NOMO-1 treated with dmso at 0.1 percent for 144 hours (cell line): ENCODE measurements around the gene TRMT2B.
"Not testable (repeated sequence)": the region's sequence is repeated elsewhere in the genome, so short reads cannot be mapped to it uniquely, and the experiment has no call there.

ENCODE experiments used
- DNase-seq: peaks from one replicate; lab custom pipeline; 2025; ENCODE audit not compliant: unreplicated experiment; lab: John Stamatoyannopoulos, UW

Gene TRMT2B, protein sequence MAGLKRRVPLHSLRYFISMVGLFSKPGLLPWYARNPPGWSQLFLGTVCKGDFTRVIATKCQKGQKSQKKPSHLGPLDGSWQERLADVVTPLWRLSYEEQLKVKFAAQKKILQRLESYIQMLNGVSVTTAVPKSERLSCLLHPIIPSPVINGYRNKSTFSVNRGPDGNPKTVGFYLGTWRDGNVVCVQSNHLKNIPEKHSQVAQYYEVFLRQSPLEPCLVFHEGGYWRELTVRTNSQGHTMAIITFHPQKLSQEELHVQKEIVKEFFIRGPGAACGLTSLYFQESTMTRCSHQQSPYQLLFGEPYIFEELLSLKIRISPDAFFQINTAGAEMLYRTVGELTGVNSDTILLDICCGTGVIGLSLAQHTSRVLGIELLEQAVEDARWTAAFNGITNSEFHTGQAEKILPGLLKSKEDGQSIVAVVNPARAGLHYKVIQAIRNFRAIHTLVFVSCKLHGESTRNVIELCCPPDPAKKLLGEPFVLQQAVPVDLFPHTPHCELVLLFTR

DNA sequence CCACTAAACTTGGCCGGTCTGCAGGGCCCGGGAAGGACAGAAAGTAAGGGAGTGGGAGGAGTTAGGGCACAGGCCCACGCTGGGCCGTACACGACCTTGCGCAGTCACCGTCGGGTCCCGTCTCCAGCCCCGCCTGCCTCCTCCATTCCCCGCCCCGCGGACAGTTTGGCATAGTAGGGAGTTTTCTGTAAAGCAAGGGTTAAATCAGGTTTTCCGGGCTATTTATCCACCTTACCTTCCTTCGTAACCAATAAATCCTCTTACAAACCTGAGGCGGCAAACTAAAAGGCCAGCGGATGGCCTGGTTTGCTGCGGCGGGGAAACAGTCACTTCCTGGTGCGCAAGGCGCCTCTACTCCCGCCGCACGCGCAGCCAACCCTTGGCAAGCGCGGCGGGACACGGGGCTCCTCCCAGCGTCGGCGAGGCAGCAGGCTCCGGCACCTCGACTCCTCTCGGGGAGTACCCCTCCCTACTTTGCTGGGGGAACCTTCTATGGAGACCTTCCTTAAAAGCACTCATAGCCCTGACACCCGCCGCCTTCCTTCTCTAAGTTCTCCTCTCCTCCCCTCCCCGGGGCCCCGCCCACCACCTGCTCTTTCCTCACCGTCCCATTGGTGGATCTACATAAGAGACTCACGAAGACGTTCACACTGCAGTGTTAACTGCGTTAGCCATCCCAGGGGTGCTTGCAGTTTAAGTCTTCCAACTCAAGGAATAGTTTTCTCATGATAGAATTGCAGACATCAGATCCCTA lies at the start of gene TRMT2B:
TSS of gene TRMT2B (minus strand) at position 563 of the 754 bp plus-strand sequence. CDS start 9,822 bp downstream, outside the sequence.
- peak; percentile 72 for DNase-seq

DNA sequence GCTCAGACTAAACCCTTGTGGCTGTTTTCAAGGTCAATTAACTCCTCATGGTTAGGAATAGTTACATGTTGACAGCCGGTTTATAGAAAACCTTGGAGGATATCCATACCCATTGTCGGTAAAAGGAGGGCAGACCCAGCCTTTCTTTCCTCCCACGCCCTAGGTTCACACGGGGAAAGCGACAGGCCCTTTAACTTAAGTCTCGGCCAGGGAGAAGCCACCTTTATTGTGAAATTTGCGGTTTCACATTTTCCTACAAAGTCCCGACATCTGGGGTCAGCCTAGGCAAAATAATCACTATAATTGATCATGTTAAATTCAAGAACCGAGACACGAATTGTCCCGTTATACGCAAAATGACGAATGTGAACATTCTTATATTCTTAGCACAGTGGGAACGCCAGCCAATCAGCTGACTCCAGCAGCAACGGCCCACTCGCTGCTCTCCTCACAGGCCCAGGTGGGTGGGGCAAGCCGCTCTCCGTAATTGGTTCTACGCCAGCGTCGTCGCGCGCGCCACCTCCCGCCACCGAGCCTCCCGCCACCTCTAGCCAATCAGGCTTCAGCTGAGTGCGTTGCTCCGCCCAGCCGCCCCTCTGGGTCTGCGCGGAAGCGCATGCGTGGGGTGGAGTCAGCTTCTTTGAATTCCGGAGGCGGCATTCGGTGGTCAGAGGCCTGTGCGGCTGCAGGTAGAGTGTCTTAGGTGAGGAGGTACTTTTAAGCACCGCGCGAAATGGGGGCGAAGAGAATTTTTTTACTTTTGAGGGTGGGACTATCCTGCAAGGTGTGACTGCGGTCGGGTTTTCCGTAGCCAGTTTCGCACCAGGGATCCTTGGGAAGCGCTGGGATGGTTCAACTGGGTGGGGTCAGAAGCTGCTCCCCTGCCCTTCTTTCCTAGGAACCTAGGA lies 45.9 kb upstream of the TRMT2B start, which contains the start of gene CENPI:
TSS of gene CENPI (plus strand) at position 659 of the 908 bp plus-strand sequence. CDS start 2,867 bp downstream, outside the sequence.
- DNase-seq: peak; percentile 91

DNA sequence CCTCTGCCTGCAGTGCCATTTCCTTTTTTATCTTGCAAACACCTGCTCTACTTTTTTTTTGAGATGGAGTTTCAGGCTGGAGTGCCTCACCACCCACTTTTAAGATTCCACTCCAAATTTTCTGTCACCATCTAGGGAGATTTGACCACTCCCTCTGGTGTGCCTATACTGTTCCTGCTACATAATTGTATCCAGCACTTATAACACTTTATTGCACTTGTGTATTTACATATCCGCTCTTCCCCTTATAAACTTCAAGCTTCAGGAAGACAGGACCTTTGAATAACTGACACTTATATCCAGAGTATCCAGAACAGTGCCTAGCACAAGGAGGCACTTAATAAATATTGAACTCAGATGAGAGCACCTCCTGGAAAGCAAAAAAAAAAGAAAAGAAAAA lies 39.9 kb upstream of the TRMT2B start:
- no peak for DNase-seq

- DNase-seq: no peak
These were observed 29.3 kb upstream of the TRMT2B start for GRCh38 chrX:101081231-101081630.

DNA sequence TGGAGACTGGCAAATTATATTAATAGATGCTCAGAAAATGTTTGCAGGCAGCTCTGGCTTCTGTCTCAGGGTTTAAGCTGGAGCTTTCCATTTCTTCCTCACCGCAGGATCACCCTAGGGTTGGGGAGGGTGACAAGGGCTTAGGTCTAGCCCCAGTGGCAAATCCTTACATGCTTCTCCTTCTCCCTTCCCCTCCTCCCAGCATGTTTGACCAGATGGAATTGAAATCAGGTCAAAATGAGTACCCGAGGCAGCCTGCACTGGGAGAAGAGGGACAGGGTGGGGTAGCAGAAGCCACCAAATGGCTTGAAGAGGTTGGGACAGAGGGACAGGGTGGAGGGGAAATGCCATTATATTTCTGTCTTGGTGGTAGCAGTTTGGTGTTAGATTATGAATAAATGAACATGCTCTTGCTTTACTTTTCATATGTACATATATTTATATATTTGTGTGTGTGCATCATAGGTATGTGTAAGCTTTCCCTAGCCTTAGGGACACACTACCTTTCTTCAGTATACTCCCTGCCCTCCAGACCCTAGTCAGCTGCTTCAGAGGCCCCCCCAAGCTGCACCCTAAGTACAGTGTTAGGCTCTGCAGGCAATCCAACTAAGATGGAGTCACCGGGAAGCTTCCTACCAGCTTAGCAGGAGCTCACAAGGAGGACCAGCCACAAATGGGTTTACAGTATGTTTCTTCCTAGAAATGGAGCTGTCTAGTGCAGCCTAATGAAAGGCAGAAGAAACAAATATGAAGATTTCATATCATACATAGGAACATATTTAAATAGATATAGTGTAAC lies 28.6 kb upstream of the TRMT2B start:
- DNase-seq: no peak

DNA sequence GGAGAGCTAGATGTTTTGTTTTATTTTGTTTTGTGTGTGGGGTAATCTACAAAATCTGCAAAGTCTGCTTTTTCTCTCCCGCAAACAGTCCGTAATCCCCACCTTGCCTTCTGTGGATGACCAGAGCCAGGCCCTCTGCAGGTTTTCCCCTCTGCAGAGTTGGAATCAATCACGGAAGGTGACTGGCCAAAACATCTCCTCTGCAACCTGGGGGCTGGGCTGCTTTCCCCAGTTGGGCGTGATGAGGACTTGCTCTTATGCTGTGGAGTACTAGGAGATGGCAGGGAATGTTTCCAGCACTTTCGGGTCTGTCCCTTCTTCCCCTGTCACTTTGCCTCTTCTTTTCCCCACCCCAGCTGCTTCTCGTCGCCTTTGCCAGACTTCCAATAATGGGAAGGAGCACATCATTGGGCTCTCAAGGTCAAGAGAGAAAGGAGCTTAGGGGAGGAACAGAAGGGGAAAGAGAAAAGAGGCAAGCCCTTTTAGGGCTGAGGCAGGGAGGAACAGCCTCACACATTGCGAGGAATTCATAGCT lies 27.9 kb upstream of the TRMT2B start:
- no peak for DNase-seq

DNA sequence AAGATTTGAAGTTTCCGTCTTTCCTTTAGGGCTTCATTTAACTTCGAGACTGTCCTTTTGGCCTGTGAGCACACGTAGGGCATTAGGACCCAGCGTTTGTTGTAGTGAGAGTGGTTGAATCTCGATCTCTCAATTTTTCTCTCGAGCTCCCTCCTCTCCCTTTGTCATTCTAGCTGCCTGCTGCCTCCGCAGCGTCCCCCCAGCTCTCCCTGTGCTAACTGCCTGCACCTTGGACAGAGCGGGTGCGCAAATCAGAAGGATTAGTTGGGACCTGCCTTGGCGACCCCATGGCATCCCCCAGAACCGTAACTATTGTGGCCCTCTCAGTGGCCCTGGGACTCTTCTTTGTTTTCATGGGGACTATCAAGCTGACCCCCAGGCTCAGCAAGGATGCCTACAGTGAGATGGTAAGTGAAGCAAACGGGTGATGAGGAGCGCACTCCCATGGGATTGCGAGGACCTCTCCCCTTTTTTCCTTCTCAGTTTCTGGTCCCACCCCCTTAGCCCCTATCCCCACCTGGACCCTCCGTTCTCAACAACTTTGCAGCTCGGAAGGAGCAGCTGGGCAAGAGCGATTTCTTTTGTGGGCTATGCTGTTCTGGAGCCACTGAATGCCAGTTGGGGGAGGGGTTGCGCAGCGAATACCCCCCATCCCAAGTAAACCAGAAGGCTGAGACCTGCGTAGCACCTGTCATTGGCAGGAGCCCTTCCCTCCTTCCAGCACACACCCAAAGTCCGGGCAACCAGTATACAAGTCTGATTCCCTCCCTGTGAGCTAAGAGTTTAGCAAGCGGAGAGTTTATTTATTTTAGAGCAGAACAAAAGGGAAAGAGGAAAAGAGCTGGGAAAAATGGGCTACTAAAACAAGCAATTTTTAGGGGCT lies 27.0 kb upstream of the TRMT2B start, which contains the start of gene TMEM35A:
TSS of gene TMEM35A (plus strand) at position 164 of the 883 bp plus-strand sequence. CDS start at position 288, 124 bp downstream.
- no peak for DNase-seq

DNA sequence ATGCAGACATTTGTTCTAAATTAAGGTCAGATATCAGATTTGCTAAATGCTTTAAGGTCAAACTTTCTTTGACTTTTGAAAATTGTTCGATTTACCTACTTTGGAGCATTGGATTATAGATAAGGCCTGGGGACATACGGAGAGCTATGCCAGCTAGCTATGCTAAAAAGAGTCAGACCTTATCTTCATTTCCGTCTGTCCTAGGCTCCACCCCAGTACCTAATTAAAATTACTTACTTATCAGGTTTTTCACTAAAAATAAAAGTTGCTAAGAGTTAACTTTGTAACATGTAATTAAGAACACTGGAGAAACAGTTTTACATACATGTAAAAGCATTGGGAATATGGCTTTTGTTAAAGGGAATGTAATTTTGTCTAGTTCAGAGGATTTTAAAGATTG lies 19.7 kb upstream of the TRMT2B start:
- DNase-seq: no peak

GRCh38 chrX:101062176-101062575 lies 10.3 kb upstream of the TRMT2B start:
- DNase-seq: no peak

GRCh38 chrX:101057093-101057714 lies 5.3 kb upstream of the TRMT2B start:
- DNase-seq: peak; percentile 54

DNA sequence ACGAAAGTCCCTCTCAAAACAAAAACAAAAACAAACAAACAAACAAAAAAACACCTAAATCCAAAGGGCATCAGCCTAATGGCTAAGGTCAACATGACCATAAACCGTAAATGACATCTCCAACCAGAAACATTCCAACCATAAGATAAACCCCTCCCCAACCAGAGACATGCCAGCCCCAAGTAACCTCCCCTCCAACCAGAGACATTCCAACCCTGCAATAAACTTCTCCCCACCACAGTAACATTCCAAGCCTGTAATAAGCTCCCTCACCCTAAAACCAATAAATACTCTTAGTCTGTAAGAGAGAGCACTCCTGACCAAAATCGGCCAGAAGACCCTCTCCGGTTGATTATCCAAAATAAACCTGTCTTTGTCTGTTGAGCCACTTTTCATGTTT lies 4.6 kb upstream of the TRMT2B start:
- DNase-seq: not testable (repeated sequence)

GRCh38 chrX:101051153-101051548 lies 760 bp downstream of the TRMT2B start:
- DNase-seq: no peak

GRCh38 chrX:101040197-101040596 lies 11.7 kb downstream of the TRMT2B start:
- DNase-seq: no peak

- DNase-seq: no peak
These were observed 14.7 kb downstream of the TRMT2B start for GRCh38 chrX:101037231-101037630.

GRCh38 chrX:101029665-101030064 lies 22.2 kb downstream of the TRMT2B start:
- DNase-seq: no peak

DNA sequence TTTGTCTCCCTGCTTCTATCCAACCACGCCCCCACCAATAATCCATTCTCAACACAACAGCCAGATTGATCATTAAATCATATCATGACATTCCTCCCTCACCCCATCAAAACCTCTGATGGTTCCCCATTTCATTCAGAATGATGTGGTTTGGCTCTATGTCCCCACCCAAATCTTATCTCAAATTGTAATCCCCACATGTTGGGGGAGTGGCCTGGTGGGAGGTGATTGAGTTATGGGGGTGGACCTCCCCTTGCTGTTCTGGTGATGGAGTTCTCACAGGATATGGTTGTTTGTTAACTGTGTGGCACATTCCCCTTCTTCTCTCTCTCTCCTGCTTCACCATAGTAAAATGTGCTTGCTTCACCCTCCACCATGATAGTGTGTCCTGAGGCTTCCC lies 23.3 kb downstream of the TRMT2B start:
- DNase-seq: no peak

GRCh38 chrX:101025126-101025525 lies 26.8 kb downstream of the TRMT2B start:
- no peak for DNase-seq

DNA sequence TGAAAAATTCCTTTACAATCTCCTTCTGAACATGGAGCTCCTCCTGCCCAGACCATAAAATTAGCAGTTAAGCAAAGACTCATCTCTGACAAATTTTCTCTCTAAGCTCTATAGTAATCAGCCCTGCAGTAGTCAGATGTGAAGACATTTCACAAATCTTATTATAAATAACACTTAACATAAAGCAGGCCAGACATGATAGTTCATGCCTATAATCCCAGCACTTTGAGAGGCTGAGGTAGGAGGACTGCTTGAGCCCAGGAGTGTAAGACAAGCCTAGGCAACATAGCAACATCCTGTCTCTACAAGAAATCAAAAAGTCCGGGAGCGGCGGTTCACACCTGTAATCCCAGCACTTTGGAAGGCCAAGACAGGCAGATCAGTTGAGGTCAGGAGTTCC lies 29.9 kb downstream of the TRMT2B start:
- DNase-seq: no peak
